Central memory CD4-positive, alpha-beta T cell (primary cell): Measurements from ENCODE around the gene TTC39B.
A peak's percentile ranks its signal among the peaks of the same experiment; 100 is the strongest.

Experiments
- DNase-seq: peaks from one replicate; pipeline ENCODE4 v3.0.0; 2022

The TTC39B gene

GRCh38 chr9:15221746-15222145 is 85.3 kb downstream of the TTC39B start:
- no peak for DNase-seq

GRCh38 chr9:15220658-15221318 is 86.2 kb downstream of the TTC39B start:
- no peak for DNase-seq

- DNase-seq = no peak
Measured at GRCh38 chr9:15219546-15219945, 87.5 kb downstream of the TTC39B start.

GRCh38 chr9:15218994-15219393 is 88.0 kb downstream of the TTC39B start:
- no peak for DNase-seq

GRCh38 chr9:15213249-15213648 is 93.8 kb downstream of the TTC39B start:
- DNase-seq = no peak

- no peak for DNase-seq
Measured at GRCh38 chr9:15211815-15212495, 95.1 kb downstream of the TTC39B start.

GRCh38 chr9:15211160-15211814 is 95.7 kb downstream of the TTC39B start:
- DNase-seq = peak; percentile 51

GRCh38 chr9:15206903-15207696 is 99.9 kb downstream of the TTC39B start:
- DNase-seq = no peak

GRCh38 chr9:15205632-15206420 is 101.2 kb downstream of the TTC39B start:
- DNase-seq = no peak

- DNase-seq = no peak
Measured at GRCh38 chr9:15203581-15203980, 103.4 kb downstream of the TTC39B start.

- no peak for DNase-seq
Measured at GRCh38 chr9:15200111-15200510, 106.9 kb downstream of the TTC39B start.

- DNase-seq = no peak
Measured at GRCh38 chr9:15192856-15193255, 114.2 kb downstream of the TTC39B start.

GRCh38 chr9:15191378-15191777 is 115.6 kb downstream of the TTC39B start:
- DNase-seq = no peak

GRCh38 chr9:15189481-15189880 is 117.5 kb downstream of the TTC39B start:
- DNase-seq = no peak

GRCh38 chr9:15187589-15187988 is 119.4 kb downstream of the TTC39B start:
- no peak for DNase-seq

GRCh38 chr9:15182730-15183129 is 124.3 kb downstream of the TTC39B start:
- DNase-seq = no peak

- no peak for DNase-seq
Measured at GRCh38 chr9:15182101-15182551, 124.9 kb downstream of the TTC39B start.

- no peak for DNase-seq
Measured at GRCh38 chr9:15180124-15180523, 126.9 kb downstream of the TTC39B start.

- DNase-seq = no peak
Measured at GRCh38 chr9:15178631-15179030, 128.4 kb downstream of the TTC39B start.

- DNase-seq = no peak
Measured at GRCh38 chr9:15176836-15177235, 130.2 kb downstream of the TTC39B start.

- no peak for DNase-seq
Measured at GRCh38 chr9:15163931-15164330, 143.1 kb downstream of the TTC39B start.

GRCh38 chr9:15161753-15162152 is 145.3 kb downstream of the TTC39B start:
- no peak for DNase-seq
